Right lobe of liver (tissue), 6 donors: ENCODE data around the gene MMAA. TPM values are rescaled to one million over a fixed set of nuclear protein-coding genes. Genes with fewer than 3 reads are reported as not detected.

Experiments used
- ATAC-seq, 4 donors: fragments of 200-7000 bp; cut with Tn5 transposase; one replicate each; pipeline ENCODE4 v1.9.1; 2020; ENCODE audit warnings: mild to moderate bottlenecking in 4 of 4, moderate library complexity in 4 of 4
- DNase-seq, 3 donors: peaks; one replicate each; pipeline ENCODE4 v3.0.0-alpha.2; 2020
- H3K27ac ChIP-seq, 3 donors: fragments of 200-600 bp; one replicate each; pipeline ENCODE4 v1.8.0; 2022
- H3K27me3 ChIP-seq, 2 donors: fragments of 200-600 bp; one replicate each; pipeline ENCODE4 v1.8.0; 2022
- H3K36me3 ChIP-seq, 4 donors: fragments of 200-600 bp; sonication (generic) in 1 of 4; one replicate each; pipeline versions ENCODE4 v1.5.1 to v1.8.0; 2017 to 2022; ENCODE audit warnings: control low read depth in 1 of 4
- H3K4me1 ChIP-seq, 4 donors: fragments of 200-600 bp; sonication (generic) in 1 of 4; one replicate each; pipeline versions ENCODE4 v1.5.1 to v1.8.0; 2017 to 2022; ENCODE audit warnings: control low read depth in 1 of 4
- H3K4me3 ChIP-seq, 3 donors: fragments of 200-600 bp; one replicate each; pipeline ENCODE4 v1.8.0; 2022
- H3K9me3 ChIP-seq, 4 donors: fragments of 200-600 bp; sonication (generic) in 1 of 4; one replicate each; pipeline versions ENCODE4 v1.5.1 to v1.8.0; 2017 to 2022; ENCODE audit warnings: control low read depth in 1 of 4
- CTCF ChIP-seq, 4 donors: fragments of 200-600 bp in 3 of 4; fragments of 450-650 bp in 1 of 4; IDR thresholded peaks; one replicate each; pipeline versions ENCODE4 v1.5.1 to v1.8.0; 2016 to 2022; ENCODE audit warnings: antibody characterized with exemption in 4 of 4, mild to moderate bottlenecking in 2 of 4
- POLR2A ChIP-seq: fragments of 450-650 bp; IDR thresholded peaks from one replicate; pipeline ENCODE4 v1.6.1; 2017; ENCODE audit warnings: antibody characterized with exemption, mild to moderate bottlenecking
- WGBS: methylation state at CpG from one replicate; pipeline ENCODE4 v1.1.6; 2018; ENCODE audit warnings: low coverage, low lambda C conversion rate; ENCODE audit not compliant: insufficient coverage; ENCODE audit errors: missing lambda C conversion rate; 5-methylcytosine and 5-hydroxymethylcytosine counted together
- intact Hi-C, 2 donors: fragments of 100-400 bp; cut with DNase I; formaldehyde crosslinking; loops; one replicate each; pipeline versions ENCODE4 v1.11.2 to v1.14.1; 2022
- total RNA-seq, 6 experiments: library from RNA; depleted of rRNA in 2 of 6; stranded (reverse); fragments of >200 nt in 2 of 6; fragmentation: NEBNext Ultra II Directional in 3 of 6; extraction: Animal tissue kit (Norgen Biotek cat#: 25700) in 3 of 6; gene quantifications; one replicate each; pipeline versions ENCODE4 v1.1.0 to v1.2.4, GENCODE V29; 2016 to 2023
- donor health status: DM: no; HTN: yes; CAD: no.
- donor health status: DM: no; HTN: no; CAD: no.
- donor health status: DM: no; HTN: no; CAD: no.
- donor health status: DM: no; HTN: yes; CAD: no.
- donor health status: DM: no; HTN: yes; CAD: no.

MMAA gene
- total RNA-seq, 6 experiments from 2014 or later: 11.4 to 27.1 (median 20.7) TPM

- H3K4me1 ChIP-seq: no peaks in the 10 kb centered on the region
- no peaks in the 10 kb centered on the region for H3K36me3 ChIP-seq
- no peak overlapping the region for H3K4me3 ChIP-seq
- DNase-seq (peak in 1 of 3 donors; percentile 51), ATAC-seq (peak; percentile 85 to 96 (median 90))
- no peak for TF ChIP-seq POLR2A
- peak; percentile 71 to 84 (median 80) for TF ChIP-seq CTCF (IDR thresholded peaks at IDR 0.05)
- H3K9me3 ChIP-seq: no peaks in the 10 kb centered on the region
- 36% methylated on average over 4 of the region's 4 CpGs for WGBS
- no peak overlapping the region for H3K27ac ChIP-seq
- H3K27me3 ChIP-seq: no peaks in the 10 kb centered on the region
- intact Hi-C loops: loop anchor here in 1 of 2 donors (10.0 kb wide), 1 partner anchor 375 kb away; no protein-coding TSS in a partner anchor
Observed at GRCh38 chr4:145609481-145610427, 9.4 kb upstream of the MMAA start.

- 62% methylated on average over 5 of the region's 5 CpGs for WGBS
- Histone ChIP-seq H3K9me3 (no peaks in the 10 kb centered on the region), H3K4me1 (peaks cover 0 to 7% (median 0%) of the 10 kb centered on the region in 4 donors), H3K27ac (no peak overlapping the region), H3K27me3 (no peaks in the 10 kb centered on the region), H3K4me3 (no peak overlapping the region), H3K36me3 (no peaks in the 10 kb centered on the region)
- intact Hi-C loops: loop anchor here in 1 of 2 donors (10.0 kb wide), 1 partner anchor 379 kb away; no protein-coding TSS in a partner anchor
- DNase-seq: no peak
- ATAC-seq: no peak
- TF ChIP-seq POLR2A (no peak), CTCF (IDR thresholded peaks at IDR 0.05) (no peak)
Observed at GRCh38 chr4:145613566-145614232, 5.5 kb upstream of the MMAA start.

GRCh38 chr4:145614233-145614610 is 5.0 kb upstream of the MMAA start:
- TF ChIP-seq CTCF (IDR thresholded peaks at IDR 0.05) (no peak), POLR2A (no peak)
- DNase-seq (no peak), ATAC-seq (no peak)
- intact Hi-C loops: loop anchor here in 1 of 2 donors (10.0 kb wide), 1 partner anchor 379 kb away; no protein-coding TSS in a partner anchor
- 74% methylated on average over 2 of the region's 2 CpGs for WGBS
- H3K27me3 ChIP-seq: no peaks in the 10 kb centered on the region
- H3K27ac ChIP-seq: no peak overlapping the region
- peaks cover 0 to 7% (median 0%) of the 10 kb centered on the region in 4 donors for H3K4me1 ChIP-seq
- no peaks in the 10 kb centered on the region for H3K9me3 ChIP-seq
- H3K36me3 ChIP-seq: no peaks in the 10 kb centered on the region
- H3K4me3 ChIP-seq: no peak overlapping the region

GRCh38 chr4:145618210-145618931 is 814 bp upstream of the MMAA start:
- Histone ChIP-seq H3K9me3 (no peaks in the 10 kb centered on the region), H3K36me3 (no peaks in the 10 kb centered on the region), H3K4me3 (peak overlapping the region; percentile 72 to 75 (median 73)), H3K27ac (peak overlapping the region; percentile 94 to 97 (median 95)), H3K4me1 (peaks cover 0 to 17% (median 3%) of the 10 kb centered on the region in 4 donors), H3K27me3 (no peaks in the 10 kb centered on the region)
- ATAC-seq: peak in 2 of 4 donors; percentile 2 to 3
- TF ChIP-seq CTCF (IDR thresholded peaks at IDR 0.05): no peak
- no peak for TF ChIP-seq POLR2A
- no peak for DNase-seq
- intact Hi-C loops: loop anchor here in 1 of 2 donors (10.0 kb wide), 1 partner anchor 384 kb away; no protein-coding TSS in a partner anchor
- 2% methylated on average over 19 of the region's 19 CpGs for WGBS
